ENCODE measurements around the gene C1orf87.
"Not testable (repeated sequence)": the region's sequence is repeated elsewhere in the genome, so short reads cannot be mapped to it uniquely, and the experiment has no call there.

C1orf87 gene

DNA sequence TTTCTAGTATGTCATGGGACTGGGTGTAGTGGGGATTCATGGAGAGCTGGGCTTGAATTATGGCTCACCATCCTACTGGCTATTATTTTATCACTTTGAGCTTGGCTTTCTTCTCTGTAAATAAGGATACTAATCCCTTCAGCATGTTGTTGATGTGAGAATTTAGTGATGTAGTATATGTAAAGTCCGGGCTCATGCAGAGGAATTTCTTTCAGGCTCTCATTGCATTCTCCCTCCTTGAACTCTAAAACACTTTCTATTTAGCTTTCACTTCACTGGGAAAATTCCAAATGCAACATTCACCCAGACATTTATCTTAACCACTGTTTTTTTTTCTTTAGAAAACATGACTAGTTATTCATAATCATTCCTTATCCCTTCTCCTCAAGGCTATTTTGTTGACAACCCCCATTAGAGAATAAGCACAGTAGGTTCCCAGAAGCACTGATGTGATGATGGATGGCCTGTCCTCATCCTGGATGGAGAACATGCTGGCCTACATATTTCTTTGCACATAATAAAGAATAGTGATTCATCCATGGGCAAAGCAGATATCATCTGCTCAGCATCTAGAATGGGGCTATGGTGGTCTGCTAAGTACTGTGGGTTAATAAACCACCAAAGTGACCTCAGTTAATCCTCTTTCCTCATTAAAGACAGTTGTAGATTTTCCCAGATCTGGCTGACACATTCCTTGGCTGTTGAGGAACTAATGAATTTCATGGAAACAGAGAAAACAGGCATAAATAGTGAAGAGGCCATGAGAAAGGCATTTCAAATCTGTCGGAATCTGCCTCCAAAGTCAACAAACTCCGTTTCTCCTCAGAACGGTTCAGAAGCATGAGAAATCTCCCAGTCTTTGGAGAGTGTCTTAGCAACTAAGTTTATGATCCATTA lies 79.0 kb downstream of the C1orf87 start:
- DNase-seq (ENCODE audit: low read depth in 2 of 2): no peak

DNA sequence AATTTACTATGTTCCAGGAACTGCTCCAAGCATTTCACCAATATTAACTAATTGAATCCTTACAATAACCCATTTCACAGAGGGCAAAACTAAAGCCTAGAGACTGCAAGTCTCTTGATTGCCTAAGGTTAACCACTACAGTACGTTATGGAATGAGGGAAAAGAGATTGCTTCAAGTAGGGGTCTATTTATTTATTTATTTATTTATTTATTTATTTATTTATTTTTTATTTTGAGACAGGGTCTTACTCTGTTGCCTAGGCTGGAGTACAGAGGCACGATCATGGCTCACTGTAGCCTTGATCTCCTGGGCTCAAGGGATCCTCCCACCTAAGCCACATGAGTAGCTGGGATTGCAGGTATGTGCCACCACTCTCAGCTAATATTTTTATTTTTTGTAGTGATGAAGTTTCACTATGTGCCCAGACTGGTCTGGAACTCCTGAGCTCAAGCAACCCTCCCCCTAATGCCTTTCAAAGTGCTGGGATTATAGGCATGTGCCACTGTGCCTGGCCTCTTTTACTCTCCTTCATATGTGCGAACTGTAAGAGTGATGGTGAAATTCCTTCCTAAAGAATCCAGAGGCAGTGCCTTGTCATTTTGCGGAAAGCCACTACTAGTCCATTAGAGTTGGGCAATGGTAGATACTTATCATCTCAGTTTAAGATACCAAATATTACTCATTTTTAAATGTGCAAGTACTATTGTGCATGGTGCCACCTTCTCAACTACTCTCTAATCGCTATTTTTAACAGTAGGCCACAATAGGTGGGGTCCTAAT lies 81.3 kb downstream of the C1orf87 start:
- DNase-seq (ENCODE audit: low read depth in 2 of 2): no peak

DNA sequence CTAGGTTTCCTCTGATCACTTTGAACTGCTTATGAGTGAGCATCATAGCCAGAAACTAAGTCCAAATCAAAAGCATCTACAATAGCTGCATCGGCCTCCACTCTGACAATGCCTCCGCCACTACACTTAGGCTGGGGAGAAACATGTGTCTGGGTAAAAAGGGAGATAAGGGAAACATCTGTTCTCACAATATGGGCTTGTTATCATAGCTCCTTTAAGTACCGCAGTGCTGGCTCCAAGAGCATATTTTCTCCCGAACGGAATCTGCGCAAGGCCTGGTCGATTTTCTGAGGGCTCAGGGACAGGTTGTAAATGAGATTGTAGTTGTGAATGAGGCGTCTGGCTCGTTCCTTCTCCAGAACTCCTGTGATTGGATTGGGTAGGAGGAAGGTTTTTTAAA lies 83.1 kb downstream of the C1orf87 start:
- no peak for DNase-seq (ENCODE audit: low read depth in 2 of 2)

GRCh38 chr1:59986516-59987310 lies 86.9 kb downstream of the C1orf87 start:
- no peak for DNase-seq (ENCODE audit: low read depth in 2 of 2)

DNA sequence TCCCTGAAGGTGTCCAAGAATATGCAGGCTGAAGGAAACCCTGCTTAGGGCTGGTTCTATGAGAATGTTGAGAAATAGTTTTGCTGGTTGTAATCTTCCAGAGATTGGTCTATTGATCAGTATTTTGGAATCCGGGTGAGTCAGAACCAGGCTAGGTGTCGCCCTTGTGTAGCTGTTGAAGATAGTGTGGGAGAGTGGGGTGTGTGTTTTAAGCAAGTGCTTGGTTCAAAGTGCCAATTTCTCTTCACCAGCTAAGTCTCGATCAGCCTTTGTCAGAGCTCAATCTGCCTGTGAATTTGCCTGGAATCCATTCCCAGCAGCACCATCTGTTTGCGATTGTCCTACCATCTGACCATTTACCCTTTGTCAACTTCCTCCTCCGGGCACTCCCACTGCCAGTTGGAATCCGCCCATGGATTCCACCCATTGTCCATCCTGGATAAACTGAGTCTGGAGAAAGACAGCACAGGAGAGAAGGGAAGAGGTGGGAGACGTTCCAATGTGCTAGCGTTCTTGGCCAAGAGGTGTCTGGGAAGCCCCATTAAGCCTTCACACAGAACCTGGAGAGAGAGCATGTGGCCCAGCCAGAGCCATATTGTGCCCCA lies 87.6 kb downstream of the C1orf87 start:
- DNase-seq (ENCODE audit: low read depth in 2 of 2): no peak

DNA sequence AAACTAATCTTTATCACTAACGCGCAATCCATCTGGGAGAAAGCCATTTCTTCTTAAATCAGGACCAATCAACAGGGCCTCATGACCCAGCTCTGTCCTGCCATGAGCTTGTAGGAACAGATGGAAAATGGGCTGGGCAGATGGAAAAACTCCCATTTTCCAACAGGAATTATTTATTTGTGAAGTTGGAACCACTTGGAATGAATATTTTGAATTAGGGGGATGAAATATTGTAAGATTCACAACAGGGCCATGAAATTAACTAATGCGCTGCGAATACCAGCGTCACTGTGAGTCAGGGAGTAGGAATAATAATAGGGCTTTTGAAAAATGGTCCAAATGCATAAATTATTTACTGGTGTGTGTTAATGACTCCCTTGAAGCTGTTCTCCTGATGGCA lies 93.9 kb downstream of the C1orf87 start:
- DNase-seq (ENCODE audit: low read depth in 2 of 2): no peak

- no peak for DNase-seq (ENCODE audit: low read depth in 2 of 2)
Observed at GRCh38 chr1:59978511-59978910, 95.1 kb downstream of the C1orf87 start.

DNA sequence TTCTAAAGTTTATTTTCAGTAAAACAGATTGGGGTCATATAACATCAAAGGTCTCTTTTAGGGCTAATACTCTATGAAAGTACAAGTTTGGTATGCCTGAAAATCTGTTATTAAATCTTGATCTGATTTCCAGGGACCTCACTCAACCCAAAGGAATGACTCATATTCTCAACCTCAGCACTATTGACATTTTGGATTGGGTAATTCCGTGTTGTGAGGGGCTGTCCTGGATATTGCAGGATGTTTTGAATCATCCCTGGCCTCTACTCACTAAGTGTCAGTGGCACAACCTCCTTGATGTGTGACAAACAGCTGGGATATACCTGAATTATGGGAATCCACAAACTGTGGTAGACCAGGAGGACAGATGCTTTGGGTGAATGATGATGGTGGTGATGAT lies 95.5 kb downstream of the C1orf87 start:
- no peak for DNase-seq (ENCODE audit: low read depth in 2 of 2)

DNA sequence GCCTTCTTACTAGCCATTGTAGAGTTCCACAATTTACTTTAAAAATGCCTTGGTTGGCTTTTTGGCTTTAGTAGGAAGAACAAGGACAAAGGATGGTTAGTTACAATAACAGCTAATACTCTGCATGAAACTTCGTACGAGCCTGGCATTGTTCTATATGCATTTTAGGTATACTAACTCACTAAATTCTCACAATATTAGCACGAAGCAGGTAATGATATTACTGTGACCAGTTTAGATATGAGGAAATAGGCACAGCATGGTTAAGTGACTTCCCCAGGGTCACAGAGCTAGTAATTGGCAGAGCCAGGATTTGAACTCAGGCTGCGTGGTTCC lies 96.5 kb downstream of the C1orf87 start:
- no peak for DNase-seq (ENCODE audit: low read depth in 2 of 2)

- DNase-seq (ENCODE audit: low read depth in 2 of 2): peak in 1 of 2 donors; percentile 5
Observed at GRCh38 chr1:59976194-59977074, 97.1 kb downstream of the C1orf87 start.

DNA sequence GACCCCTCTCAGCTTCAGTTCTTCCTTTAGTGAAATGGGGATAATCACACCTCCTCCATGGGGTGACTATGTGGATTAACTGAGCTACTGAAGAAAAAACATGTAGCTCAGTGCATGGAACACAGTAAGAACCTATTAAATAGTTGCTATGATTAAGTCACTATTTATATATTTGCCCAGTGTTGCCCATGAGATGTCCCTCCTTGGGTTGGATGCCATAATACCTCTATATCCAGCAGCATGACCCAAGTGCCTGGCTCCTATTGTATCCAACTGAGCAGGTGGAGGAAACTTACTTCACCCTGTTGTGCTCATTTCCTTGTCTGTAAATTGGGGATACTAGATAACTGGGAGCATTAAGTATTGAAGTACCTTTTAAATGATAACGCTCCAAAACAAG lies 99.9 kb downstream of the C1orf87 start:
- no peak for DNase-seq (ENCODE audit: low read depth in 2 of 2)

GRCh38 chr1:59972216-59972927 lies 101.2 kb downstream of the C1orf87 start:
- DNase-seq (ENCODE audit: low read depth in 2 of 2): no peak

- DNase-seq (ENCODE audit: low read depth in 2 of 2): peak in 1 of 2 donors; percentile 2
Observed at GRCh38 chr1:59971464-59971911, 102.1 kb downstream of the C1orf87 start.

DNA sequence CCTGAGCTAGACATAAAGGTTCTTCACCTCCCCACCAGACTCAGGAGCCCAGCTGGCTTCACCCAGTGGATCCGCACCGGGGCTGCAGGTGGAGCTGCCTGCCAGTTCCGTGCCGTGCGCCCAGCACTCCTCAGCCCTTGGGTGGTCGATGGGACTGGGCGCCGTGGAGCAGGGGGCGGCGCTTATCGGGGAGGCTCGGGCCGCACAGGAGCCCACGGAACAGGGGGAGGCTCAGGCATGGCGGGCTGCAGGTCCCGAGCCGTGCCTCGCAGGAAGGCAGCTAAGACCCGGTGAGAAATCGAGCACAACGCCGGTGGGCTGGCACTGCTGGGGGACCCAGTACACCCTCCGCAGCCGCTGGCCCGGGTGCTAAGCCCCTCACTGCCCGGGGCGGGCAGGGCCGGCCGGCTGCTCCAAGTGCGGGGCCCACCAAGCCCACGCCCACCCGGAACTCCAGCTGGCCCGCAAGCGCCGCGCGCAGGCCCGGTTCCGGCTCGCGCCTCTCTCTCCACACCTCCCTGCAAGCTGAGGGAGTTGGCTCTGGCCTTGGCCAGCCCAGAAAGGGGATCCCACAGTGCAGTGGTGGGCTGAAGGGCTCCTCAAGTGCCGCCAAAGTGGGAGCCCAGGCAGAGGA lies 103.9 kb downstream of the C1orf87 start:
- DNase-seq (ENCODE audit: low read depth in 2 of 2): not testable (repeated sequence)

DNA sequence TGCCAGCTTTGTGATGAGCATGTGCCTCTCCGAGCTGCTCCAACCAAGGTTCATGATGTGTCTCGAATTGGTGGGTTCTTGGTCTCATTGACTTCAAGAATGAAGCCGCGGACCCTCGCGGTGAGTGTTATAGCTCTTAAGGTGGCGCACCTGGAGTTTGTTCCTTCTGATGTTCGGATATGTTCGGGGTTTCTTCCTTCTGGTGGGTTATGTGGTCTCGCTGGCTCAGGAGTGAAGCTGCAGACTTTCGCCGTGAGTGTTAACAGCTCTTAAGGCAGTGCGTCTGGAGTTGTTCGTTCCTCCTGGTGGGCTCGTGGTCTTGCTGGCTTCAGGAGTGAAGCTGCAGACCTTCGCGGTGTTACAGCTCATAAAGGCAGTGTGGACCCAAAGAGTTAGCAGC lies 104.8 kb downstream of the C1orf87 start:
- DNase-seq (ENCODE audit: low read depth in 2 of 2): not testable (repeated sequence)

- no peak for DNase-seq (ENCODE audit: low read depth in 2 of 2)
Observed at GRCh38 chr1:59967780-59968179, 105.8 kb downstream of the C1orf87 start.

DNA sequence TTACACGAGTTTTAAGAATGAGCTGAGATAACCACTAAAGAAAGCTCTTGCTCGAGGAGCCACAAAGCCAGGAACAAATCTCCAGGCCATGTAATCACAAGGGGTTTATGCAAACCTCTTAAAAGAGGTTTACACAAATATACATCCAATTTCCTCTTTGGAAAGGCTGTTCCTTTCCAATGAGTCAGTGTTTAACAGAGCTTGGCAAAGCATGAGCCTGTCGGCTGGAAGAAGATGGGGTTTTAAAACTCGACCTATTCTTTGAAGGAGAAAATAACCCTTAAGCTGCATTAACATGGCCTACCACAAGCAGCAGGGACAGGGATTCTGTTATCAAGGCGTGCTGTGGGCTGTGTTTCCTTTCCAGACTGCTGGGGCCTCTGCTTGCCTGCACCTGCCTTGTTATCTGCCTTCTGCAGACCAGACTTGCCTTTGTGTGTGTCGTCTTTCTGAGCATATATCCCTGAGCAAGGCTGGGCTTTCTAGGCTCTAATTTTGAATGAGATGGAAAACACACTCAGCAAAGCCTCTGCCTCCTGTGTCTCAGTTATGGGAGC lies 106.4 kb downstream of the C1orf87 start:
- DNase-seq (ENCODE audit: low read depth in 2 of 2): no peak

DNA sequence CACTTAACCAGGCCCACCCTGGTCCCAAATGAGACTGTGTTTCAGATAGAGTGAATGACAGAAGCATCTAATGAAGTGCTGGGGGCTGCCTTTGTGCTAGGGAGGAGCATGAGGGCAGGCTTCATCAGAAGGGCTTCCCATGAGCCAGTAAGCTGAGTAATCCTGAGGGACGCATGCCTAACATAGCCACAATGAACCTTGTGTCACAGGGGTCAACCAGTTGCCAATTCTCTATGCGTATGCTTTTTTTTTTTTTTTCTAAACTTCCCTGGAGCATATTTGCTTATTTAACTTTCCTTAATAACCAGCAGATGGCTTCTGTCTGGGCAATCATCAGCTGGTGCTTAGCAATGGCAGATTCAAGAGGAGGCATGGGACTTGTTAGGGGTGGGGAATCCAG lies 121.5 kb downstream of the C1orf87 start:
- no peak for DNase-seq (ENCODE audit: low read depth in 2 of 2)

DNA sequence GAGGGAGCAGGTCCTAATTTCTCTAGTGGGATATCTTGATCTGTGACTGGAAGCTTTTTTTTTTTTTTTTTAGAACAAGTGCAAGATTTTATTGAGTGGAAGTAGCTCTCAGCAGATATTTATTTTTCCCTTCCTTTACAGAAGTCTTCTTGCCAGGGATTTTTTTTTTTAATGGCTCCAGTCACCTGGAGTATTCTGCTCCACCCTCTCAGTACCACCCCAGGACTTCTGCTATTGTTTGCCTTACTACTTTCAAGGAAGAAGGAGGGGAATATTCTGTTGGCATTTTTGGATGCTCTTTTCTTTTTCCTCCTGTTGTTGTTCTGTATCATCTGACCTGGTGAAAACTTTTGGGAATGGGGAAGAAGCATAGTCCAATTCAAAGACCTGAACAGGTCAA lies 123.9 kb downstream of the C1orf87 start:
- no peak for DNase-seq (ENCODE audit: low read depth in 2 of 2)

Measured in stimulated activated CD8-positive, alpha-beta memory T cell treated with anti-CD3 and anti-CD28 coated beads, Interleukin-15, amount 100 ng/mL, for 4 hours (primary cell).